GM23338 (cell line): ENCODE data around the gene MTIF2.
"Not testable (repeated sequence)": the region's sequence is repeated elsewhere in the genome, so short reads cannot be mapped to it uniquely, and the experiment has no call there.

ENCODE experiments used
- CREB1 ChIP-seq: fragments of 250-450 bp; sonication (Bioruptor Pico); IDR thresholded peaks from 2 replicates; pipeline ENCODE4 v1.5.0; 2020; ENCODE audit warnings: low read depth, mild to moderate bottlenecking, moderate library complexity
- EZH2 ChIP-seq: fragments of 200-600 bp; sonication (generic); IDR thresholded peaks from one replicate; pipeline ENCODE4 v1.8.0; 2017; ENCODE audit warnings: antibody characterized with exemption, mild to moderate bottlenecking, low read depth; ENCODE audit not compliant: unreplicated experiment
- EZH2phosphoT487 ChIP-seq: fragments of 200-600 bp; sonication (generic); IDR thresholded peaks from one replicate; pipeline ENCODE4 v1.8.1; 2018; ENCODE audit warnings: antibody characterized with exemption; ENCODE audit not compliant: unreplicated experiment
- JUNB ChIP-seq: IDR thresholded peaks from one replicate; pipeline ENCODE4 v1.6.1; 2016; ENCODE audit warnings: antibody characterized with exemption; ENCODE audit not compliant: unreplicated experiment
- NANOG ChIP-seq: IDR thresholded peaks from 2 replicates; pipeline ENCODE4 v1.6.1; 2016; ENCODE audit warnings: antibody characterized with exemption, borderline replicate concordance
- POLR2AphosphoS5 ChIP-seq: IDR thresholded peaks from 2 replicates; pipeline ENCODE4 v1.6.1; 2016; ENCODE audit warnings: antibody characterized with exemption, low read depth
- STAT1 ChIP-seq: IDR thresholded peaks from one replicate; pipeline ENCODE4 v1.6.1; 2016; ENCODE audit warnings: antibody characterized with exemption; ENCODE audit not compliant: unreplicated experiment
- ZNF114 ChIP-seq: fragments of 250-450 bp; sonication (Bioruptor Pico); IDR thresholded peaks from 2 replicates; pipeline ENCODE4 v1.5.0; 2020; ENCODE audit warnings: mild to moderate bottlenecking, moderate library complexity
- ZNF331 ChIP-seq: fragments of 250-450 bp; sonication (Bioruptor Pico); IDR thresholded peaks from 2 replicates; pipeline ENCODE4 v1.5.0; 2020; ENCODE audit warnings: low read depth, mild to moderate bottlenecking, moderate library complexity
- TF ChIP-seq, protein P1 (sequence below), 2 experiments: fragments of 200-600 bp in 1 of 2; sonication (generic) in 1 of 2; conservative IDR thresholded peaks; 2 replicates each; pipeline versions ENCODE4 v1.5.1 to v1.6.1; 2016 to 2017; ENCODE audit warnings: antibody characterized with exemption in 2 of 2, low read depth in 2 of 2, mild to moderate bottlenecking in 2 of 2, moderate library complexity in 1 of 2
- TF ChIP-seq, protein P2 (sequence below): IDR thresholded peaks from one replicate; pipeline ENCODE4 v1.6.1; 2018; ENCODE audit warnings: antibody characterized with exemption; ENCODE audit not compliant: unreplicated experiment
- TF ChIP-seq, protein P3 (sequence below): IDR thresholded peaks from 2 replicates; pipeline ENCODE4 v1.6.1; 2016; ENCODE audit warnings: antibody characterized with exemption

DNA sequence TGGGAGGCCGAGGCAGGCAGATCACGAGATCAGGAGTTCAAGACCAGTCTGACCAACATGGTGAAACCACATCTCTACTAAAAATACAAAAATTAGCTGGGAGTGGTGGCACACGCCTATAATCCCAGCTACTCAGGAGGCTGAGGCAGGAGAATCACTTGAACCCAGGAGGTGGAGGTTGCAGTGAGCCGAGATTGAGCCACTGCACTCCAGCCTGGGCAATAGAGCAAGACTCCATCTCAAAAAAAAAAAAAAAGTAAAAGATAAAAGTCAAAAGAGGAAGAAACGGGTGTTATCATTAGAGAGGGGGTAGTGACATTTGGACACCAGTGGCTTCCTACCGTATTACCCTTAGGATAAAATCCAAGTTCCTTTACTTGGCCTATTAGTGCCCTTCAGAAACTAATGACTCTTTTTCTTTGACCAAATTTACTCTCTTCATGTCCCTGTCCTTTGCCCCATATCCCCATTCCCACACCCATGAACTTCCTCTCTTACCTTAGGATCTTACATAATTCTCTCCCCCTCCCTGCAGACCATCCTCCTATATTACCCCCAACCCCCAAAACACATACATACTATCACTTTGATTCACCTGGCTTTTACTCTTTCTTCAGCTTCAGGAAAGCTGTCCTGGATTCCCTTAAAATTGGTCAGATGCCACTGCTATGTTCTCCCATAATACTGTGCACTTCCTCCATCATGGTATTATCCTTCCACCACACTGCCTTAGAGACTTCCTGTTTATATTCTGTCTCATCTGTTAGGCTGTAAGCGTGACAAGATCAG is 41.4 kb downstream of the MTIF2 start:
- TF ChIP-seq, protein P1, sequence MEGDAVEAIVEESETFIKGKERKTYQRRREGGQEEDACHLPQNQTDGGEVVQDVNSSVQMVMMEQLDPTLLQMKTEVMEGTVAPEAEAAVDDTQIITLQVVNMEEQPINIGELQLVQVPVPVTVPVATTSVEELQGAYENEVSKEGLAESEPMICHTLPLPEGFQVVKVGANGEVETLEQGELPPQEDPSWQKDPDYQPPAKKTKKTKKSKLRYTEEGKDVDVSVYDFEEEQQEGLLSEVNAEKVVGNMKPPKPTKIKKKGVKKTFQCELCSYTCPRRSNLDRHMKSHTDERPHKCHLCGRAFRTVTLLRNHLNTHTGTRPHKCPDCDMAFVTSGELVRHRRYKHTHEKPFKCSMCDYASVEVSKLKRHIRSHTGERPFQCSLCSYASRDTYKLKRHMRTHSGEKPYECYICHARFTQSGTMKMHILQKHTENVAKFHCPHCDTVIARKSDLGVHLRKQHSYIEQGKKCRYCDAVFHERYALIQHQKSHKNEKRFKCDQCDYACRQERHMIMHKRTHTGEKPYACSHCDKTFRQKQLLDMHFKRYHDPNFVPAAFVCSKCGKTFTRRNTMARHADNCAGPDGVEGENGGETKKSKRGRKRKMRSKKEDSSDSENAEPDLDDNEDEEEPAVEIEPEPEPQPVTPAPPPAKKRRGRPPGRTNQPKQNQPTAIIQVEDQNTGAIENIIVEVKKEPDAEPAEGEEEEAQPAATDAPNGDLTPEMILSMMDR (conservative IDR thresholded peaks at IDR 0.05; ENCODE audit: low read depth in 2 of 2): not testable (repeated sequence)
- TF ChIP-seq, protein P2, sequence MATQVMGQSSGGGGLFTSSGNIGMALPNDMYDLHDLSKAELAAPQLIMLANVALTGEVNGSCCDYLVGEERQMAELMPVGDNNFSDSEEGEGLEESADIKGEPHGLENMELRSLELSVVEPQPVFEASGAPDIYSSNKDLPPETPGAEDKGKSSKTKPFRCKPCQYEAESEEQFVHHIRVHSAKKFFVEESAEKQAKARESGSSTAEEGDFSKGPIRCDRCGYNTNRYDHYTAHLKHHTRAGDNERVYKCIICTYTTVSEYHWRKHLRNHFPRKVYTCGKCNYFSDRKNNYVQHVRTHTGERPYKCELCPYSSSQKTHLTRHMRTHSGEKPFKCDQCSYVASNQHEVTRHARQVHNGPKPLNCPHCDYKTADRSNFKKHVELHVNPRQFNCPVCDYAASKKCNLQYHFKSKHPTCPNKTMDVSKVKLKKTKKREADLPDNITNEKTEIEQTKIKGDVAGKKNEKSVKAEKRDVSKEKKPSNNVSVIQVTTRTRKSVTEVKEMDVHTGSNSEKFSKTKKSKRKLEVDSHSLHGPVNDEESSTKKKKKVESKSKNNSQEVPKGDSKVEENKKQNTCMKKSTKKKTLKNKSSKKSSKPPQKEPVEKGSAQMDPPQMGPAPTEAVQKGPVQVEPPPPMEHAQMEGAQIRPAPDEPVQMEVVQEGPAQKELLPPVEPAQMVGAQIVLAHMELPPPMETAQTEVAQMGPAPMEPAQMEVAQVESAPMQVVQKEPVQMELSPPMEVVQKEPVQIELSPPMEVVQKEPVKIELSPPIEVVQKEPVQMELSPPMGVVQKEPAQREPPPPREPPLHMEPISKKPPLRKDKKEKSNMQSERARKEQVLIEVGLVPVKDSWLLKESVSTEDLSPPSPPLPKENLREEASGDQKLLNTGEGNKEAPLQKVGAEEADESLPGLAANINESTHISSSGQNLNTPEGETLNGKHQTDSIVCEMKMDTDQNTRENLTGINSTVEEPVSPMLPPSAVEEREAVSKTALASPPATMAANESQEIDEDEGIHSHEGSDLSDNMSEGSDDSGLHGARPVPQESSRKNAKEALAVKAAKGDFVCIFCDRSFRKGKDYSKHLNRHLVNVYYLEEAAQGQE: not testable (repeated sequence)
- TF ChIP-seq EZH2phosphoT487; POLR2AphosphoS5; EZH2; ZNF331 (CRISPR knock-in tag); CREB1 (CRISPR knock-in tag); JUNB; NANOG; STAT1; ZNF114 (CRISPR knock-in tag): not testable (repeated sequence)
- TF ChIP-seq, protein P3, sequence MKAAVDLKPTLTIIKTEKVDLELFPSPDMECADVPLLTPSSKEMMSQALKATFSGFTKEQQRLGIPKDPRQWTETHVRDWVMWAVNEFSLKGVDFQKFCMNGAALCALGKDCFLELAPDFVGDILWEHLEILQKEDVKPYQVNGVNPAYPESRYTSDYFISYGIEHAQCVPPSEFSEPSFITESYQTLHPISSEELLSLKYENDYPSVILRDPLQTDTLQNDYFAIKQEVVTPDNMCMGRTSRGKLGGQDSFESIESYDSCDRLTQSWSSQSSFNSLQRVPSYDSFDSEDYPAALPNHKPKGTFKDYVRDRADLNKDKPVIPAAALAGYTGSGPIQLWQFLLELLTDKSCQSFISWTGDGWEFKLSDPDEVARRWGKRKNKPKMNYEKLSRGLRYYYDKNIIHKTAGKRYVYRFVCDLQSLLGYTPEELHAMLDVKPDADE: not testable (repeated sequence)
